B cell (primary cell): ENCODE data around the gene PXN. TPM values are rescaled to one million over a fixed set of nuclear protein-coding genes. Genes with fewer than 3 reads are reported as not detected.

ENCODE experiments used
- ATAC-seq: fragments of 200-7000 bp; cut with Tn5 transposase; one replicate; pipeline ENCODE4 v1.10.0; 2021; ENCODE audit warnings: low read depth, mild to moderate bottlenecking, moderate number of reproducible peaks, moderate library complexity
- CTCF ChIA-PET: fragments of 350-600 bp; sonication (Branson Sonifier 250); formaldehyde crosslinking; loops from one replicate; lab custom pipeline; 2021; ENCODE audit warnings: antibody characterized with exemption, inconsistent platforms; lab: Charles Lee
- POLR2A ChIA-PET: fragments of 350-600 bp; sonication (Branson Sonifier 250); formaldehyde crosslinking; loops from one replicate; lab custom pipeline; 2021; ENCODE audit warnings: antibody characterized with exemption; lab: Charles Lee
- DNase-seq: peaks from one replicate; pipeline ENCODE4 v3.0.0; 2013
- H2AFZ ChIP-seq: 2 replicates; pipeline ENCODE4 v1.6.1; 2012; ENCODE audit warnings: mild to moderate bottlenecking, low read depth, low read length; ENCODE audit not compliant: insufficient read depth, poor library complexity, severe bottlenecking
- H3K27ac ChIP-seq, 2 donors: 1 replicate in 1 of 2; 2 replicates in 1 of 2; pipeline ENCODE4 v1.5.1; 2012 to 2013; ENCODE audit warnings: low read length in 2 of 2, mild to moderate bottlenecking in 2 of 2, moderate library complexity in 1 of 2
- H3K27me3 ChIP-seq, 4 experiments: fragments of 200-600 bp in 1 of 4; sonication (generic) in 1 of 4; replicated peaks in 1 of 4; 1 replicate in 2 of 4; 2 replicates in 2 of 4; pipeline versions ENCODE4 v1.6.1 to v1.7.0; 2013 to 2016; ENCODE audit warnings: low read length in 3 of 4, mild to moderate bottlenecking in 2 of 4, mixed read lengths in 1 of 4, moderate library complexity in 1 of 4; ENCODE audit not compliant: insufficient read depth in 4 of 4, control insufficient read depth in 3 of 4; ENCODE audit errors: control extremely low read depth in 1 of 4
- H3K36me3 ChIP-seq, 2 experiments: replicated peaks in 1 of 2; 1 replicate in 1 of 2; 2 replicates in 1 of 2; pipeline versions ENCODE4 v1.6.1 to v1.7.1; 2013; ENCODE audit warnings: low read length in 1 of 2; ENCODE audit not compliant: insufficient read depth in 2 of 2, control insufficient read depth in 1 of 2; ENCODE audit errors: control extremely low read depth in 1 of 2, extremely low read depth in 1 of 2
- H3K4me1 ChIP-seq, 2 donors: fragments of 200-600 bp in 1 of 2; sonication (generic) in 1 of 2; 1 replicate in 1 of 2; 2 replicates in 1 of 2; pipeline versions ENCODE4 v1.5.1 to v1.6.1; 2013 to 2017; ENCODE audit warnings: low read length in 2 of 2; ENCODE audit not compliant: control insufficient read depth in 2 of 2, insufficient read depth in 2 of 2
- H3K4me2 ChIP-seq: replicated peaks from 2 replicates; pipeline ENCODE3; 2012; ENCODE audit warnings: mild to moderate bottlenecking, low read depth, low read length; ENCODE audit not compliant: poor library complexity, severe bottlenecking
- H3K4me3 ChIP-seq, 5 experiments: fragments of 200-600 bp in 1 of 5; sonication (generic) in 1 of 5; 1 replicate in 3 of 5; 2 replicates in 2 of 5; pipeline versions ENCODE4 v1.5.1 to v1.7.0; 2011 to 2016; ENCODE audit warnings: low read length in 4 of 5, mild to moderate bottlenecking in 4 of 5, low read depth in 2 of 5, control low read depth in 1 of 5, moderate library complexity in 1 of 5; ENCODE audit not compliant: insufficient read depth in 1 of 5; ENCODE audit errors: control extremely low read depth in 1 of 5, extremely low read depth in 1 of 5
- H3K79me2 ChIP-seq: fragments of 200-600 bp; sonication (generic); one replicate; pipeline ENCODE4 v1.6.0; 2016; ENCODE audit warnings: low read length; ENCODE audit not compliant: control insufficient read depth, insufficient read depth
- H3K9ac ChIP-seq: fragments of 200-600 bp; sonication (generic); 2 replicates; pipeline ENCODE4 v1.6.1; 2017; ENCODE audit warnings: mild to moderate bottlenecking, low read length, moderate library complexity
- H3K9me3 ChIP-seq, 3 donors: one replicate each; pipeline versions ENCODE4 v1.6.1 to v1.7.1; 2013; ENCODE audit warnings: low read length in 2 of 3; ENCODE audit not compliant: control insufficient read depth in 2 of 3, insufficient read depth in 1 of 3; ENCODE audit errors: control extremely low read depth in 1 of 3
- H4K20me1 ChIP-seq: 2 replicates; pipeline ENCODE4 v1.6.0; 2012; ENCODE audit warnings: mild to moderate bottlenecking, low read length; ENCODE audit not compliant: insufficient read depth, control insufficient read depth, poor library complexity, severe bottlenecking
- H3K27ac Mint-ChIP-seq: one replicate; pipeline ENCODE4 v1.8.0; 2021; ENCODE audit warnings: mixed read lengths
- H3K27me3 Mint-ChIP-seq: one replicate; pipeline ENCODE4 v1.8.0; 2021; ENCODE audit warnings: mixed read lengths
- H3K4me1 Mint-ChIP-seq: one replicate; pipeline ENCODE4 v1.8.0; 2021; ENCODE audit warnings: mixed read lengths
- H3K4me3 Mint-ChIP-seq: one replicate; pipeline ENCODE4 v1.8.0; 2021; ENCODE audit warnings: mixed read lengths
- H3K9me3 Mint-ChIP-seq: one replicate; pipeline ENCODE4 v1.8.0; 2022; ENCODE audit warnings: mixed read lengths; ENCODE audit not compliant: insufficient read depth
- CTCF ChIP-seq: fragments of 200-600 bp; IDR thresholded peaks from one replicate; pipeline ENCODE4 v1.8.0; 2022; ENCODE audit warnings: antibody characterized with exemption, mild to moderate bottlenecking
- EZH2 ChIP-seq: IDR thresholded peaks from 2 replicates; pipeline ENCODE4 v1.6.1; 2012; ENCODE audit warnings: borderline replicate concordance, low read depth, mild to moderate bottlenecking, moderate library complexity, low read length; ENCODE audit not compliant: insufficient read depth, poor library complexity, severe bottlenecking
- WGBS: methylation state at CpG from one replicate; pipeline ENCODE4 v1.1.5; 2013; ENCODE audit warnings: missing lambda C conversion rate; ENCODE audit not compliant: insufficient coverage; 5-methylcytosine and 5-hydroxymethylcytosine counted together
- intact Hi-C: fragments of 100-400 bp; cut with micrococcal nuclease; formaldehyde crosslinking; loops from one replicate; pipeline ENCODE4 v1.10.0; 2022
- polyA plus RNA-seq: library from polyadenylated mRNA; depleted of rRNA; stranded (reverse); fragments of >200 nt; gene quantifications from 2 replicates; pipeline ENCODE4 v1.2.3, GENCODE V29; 2012
- total RNA-seq, 2 donors: library from RNA; stranded (reverse); fragments of 120-200 nt in 1 of 2; gene quantifications; 1 replicate in 1 of 2; 2 replicates in 1 of 2; pipeline versions ENCODE4 v1.2.3 to v1.2.4, GENCODE V29; 2013 to 2022

The PXN gene
- total and polyA plus RNA-seq, 2 donors (not counting 1 experiment from before 2014, with no cell fraction given) = 2.0 to 3.1 TPM

- H3K4me3 Mint-ChIP-seq = no peak overlapping the region
Observed at GRCh38 chr12:120242971-120243699, 22.4 kb downstream of the PXN start.

More at GRCh38 chr12:120242971-120243699, 22.4 kb downstream of the PXN start:
- no peak overlapping the region for H3K27ac Mint-ChIP-seq
- no peaks in the 10 kb centered on the region for H3K9me3 ChIP-seq
- no peak overlapping the region for H3K9ac ChIP-seq
- no peak overlapping the region for H3K27ac ChIP-seq
- no peaks in the 10 kb centered on the region for H3K36me3 ChIP-seq
- intact Hi-C loops = no loop called here
- H3K4me2 ChIP-seq = no peak overlapping the region
- H3K4me1 ChIP-seq = peaks cover 0 to under 1% of the 10 kb centered on the region in 2 donors
- ATAC-seq (no peak), DNase-seq (no peak)
- peaks cover 3% of the 10 kb centered on the region for H4K20me1 ChIP-seq
- H3K9me3 Mint-ChIP-seq = no peaks in the 10 kb centered on the region
- peaks cover 0 to 79% (median 50%) of the 10 kb centered on the region in 4 experiments for H3K27me3 ChIP-seq
- TF ChIP-seq EZH2 (no peak), CTCF (no peak)
- H3K4me3 ChIP-seq = no peak overlapping the region
- H3K4me1 Mint-ChIP-seq = no peaks in the 10 kb centered on the region
- CTCF ChIA-PET = interaction anchor here (1.2 to 4.4 kb wide), 2 partner anchors 11 to 16 kb away, joined by 3 to 35 read pairs; no protein-coding TSS in a partner anchor
- H3K79me2 ChIP-seq = peaks cover 4% of the 10 kb centered on the region
- H3K27me3 Mint-ChIP-seq = peaks cover 62% of the 10 kb centered on the region
- no peak overlapping the region for H2AFZ ChIP-seq
- 98% methylated on average over 5 of the region's 8 CpGs for WGBS
- POLR2A ChIA-PET = no interaction called here
